COLO668 (cell line): ENCODE measurements around the gene FOXRED1.
A peak's percentile ranks its signal among the peaks of the same experiment; 100 is the strongest.
"Not testable (repeated sequence)": the region's sequence is repeated elsewhere in the genome, so short reads cannot be mapped to it uniquely, and the experiment has no call there.

Experiments used
- DNase-seq: peaks from one replicate; lab custom pipeline; 2025; ENCODE audit not compliant: unreplicated experiment; lab: John Stamatoyannopoulos, UW

The FOXRED1 gene

DNA sequence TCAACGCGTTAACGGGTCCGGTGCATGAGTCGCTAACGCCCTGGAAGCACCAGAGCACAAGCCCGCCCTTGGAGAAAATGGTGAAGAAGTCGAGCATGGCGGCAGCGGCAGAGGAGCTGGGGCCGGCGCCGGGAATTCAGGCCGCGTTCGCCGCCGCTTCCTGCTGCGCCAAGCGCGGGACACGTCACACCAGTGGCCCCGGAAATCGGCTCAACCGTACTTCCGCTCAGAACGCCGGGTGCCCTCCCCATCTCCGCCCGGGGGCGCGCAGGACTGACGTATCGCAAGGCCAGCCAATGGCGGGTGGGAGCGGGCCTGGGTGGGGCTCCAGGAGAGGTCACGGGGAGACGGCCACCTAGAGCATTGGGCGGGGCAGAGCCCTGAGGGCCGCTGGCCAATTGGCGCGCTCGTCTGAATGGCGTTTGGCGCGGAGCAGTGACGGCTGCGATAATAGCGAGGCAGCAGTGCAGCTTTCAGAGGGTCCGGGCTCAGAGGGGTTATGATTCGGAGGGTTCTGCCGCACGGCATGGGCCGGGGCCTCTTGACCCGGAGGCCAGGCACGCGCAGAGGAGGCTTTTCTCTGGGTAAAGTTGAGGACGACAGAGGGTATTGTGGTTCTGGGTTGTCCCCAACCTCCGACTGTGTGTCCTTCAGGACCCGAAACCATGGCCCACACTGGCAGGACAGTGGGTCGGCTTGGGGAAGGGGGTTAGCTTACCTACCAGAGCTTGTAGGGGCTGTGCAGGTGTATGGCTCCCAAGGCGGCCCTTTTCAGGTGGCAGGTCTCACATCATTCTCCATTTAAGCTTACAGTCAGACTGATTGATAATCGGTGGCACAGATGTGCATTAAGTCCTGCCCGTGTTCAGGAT lies at the start of gene FOXRED1, which contains the start of gene SRPRA:
TSS of gene FOXRED1 (plus strand) at position 447 of the 872 bp plus-strand sequence. CDS start at position 500, 53 bp downstream.
TSS of gene SRPRA (minus strand) at position 188 of the 872 bp plus-strand sequence. CDS start at position 97, 91 bp downstream.
- peak; percentile 99 for DNase-seq

DNA sequence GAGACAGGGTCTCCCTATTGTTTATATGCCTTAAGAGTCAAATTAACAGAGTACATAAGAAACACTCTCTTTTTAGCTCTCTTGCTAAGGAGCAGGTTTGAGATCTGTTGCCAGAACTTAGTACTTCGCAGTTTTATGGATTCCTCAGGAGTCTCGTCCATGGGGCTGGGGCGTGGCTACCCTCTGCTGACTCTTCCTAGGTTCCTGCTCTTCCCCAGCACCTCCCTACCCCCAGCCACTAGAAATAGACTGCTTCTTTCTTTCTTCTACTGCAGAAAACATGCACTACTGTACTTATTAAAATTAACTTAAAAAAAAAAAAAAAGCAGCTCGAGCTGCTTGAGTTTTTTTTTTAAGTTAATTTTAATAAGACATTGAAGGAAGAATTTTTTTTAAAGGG lies 49.4 kb upstream of the FOXRED1 start:
- no peak for DNase-seq

DNA sequence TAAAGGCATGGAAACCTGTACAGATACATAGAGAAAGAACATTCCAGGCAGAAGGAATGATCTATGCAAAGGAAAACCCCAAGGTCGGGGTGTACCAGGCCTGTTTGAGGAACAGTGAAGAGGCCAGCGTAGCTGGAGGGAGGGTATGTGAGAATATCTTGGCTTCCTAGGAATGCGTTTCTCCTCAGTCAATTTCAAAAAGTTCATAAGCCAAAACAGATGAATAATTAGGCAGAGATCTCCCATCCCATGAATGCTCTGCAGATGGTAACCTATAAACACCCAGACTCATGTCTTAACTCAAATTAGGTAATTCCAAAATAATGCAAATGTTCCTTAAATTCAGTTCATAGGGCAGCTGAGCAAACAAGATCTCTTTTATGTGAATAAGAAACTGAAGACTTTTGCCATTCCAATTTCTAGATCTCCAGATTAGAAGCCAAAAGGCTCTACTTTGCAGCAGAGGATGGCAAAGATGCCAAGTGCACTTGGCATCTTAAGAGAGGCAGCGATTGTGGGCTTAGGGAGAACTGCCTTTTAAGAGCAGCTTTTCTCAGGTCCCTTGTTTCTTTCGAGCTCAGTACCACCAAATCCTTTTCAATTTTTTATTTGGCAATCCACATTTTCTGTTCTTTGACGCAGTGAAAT lies 44.2 kb upstream of the FOXRED1 start:
- DNase-seq, result no peak

DNA sequence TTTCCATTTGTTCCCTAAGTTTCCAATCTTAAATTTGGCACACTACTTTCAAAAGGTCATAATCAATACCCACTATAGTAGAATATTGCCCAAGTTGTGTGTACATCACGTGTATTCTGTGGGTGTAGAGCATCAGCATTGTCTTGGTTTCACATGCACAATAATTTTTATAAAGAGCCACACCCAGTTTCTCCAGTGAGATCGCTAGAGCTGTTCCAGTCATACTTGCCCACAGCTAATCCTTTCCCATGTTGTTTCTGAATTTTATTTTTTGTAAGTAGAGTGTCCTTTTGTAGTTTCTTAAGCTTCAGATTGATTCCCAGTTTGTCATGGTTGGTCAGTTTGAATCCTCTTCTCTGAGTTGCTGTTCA lies 43.7 kb upstream of the FOXRED1 start:
- no peak for DNase-seq

DNA sequence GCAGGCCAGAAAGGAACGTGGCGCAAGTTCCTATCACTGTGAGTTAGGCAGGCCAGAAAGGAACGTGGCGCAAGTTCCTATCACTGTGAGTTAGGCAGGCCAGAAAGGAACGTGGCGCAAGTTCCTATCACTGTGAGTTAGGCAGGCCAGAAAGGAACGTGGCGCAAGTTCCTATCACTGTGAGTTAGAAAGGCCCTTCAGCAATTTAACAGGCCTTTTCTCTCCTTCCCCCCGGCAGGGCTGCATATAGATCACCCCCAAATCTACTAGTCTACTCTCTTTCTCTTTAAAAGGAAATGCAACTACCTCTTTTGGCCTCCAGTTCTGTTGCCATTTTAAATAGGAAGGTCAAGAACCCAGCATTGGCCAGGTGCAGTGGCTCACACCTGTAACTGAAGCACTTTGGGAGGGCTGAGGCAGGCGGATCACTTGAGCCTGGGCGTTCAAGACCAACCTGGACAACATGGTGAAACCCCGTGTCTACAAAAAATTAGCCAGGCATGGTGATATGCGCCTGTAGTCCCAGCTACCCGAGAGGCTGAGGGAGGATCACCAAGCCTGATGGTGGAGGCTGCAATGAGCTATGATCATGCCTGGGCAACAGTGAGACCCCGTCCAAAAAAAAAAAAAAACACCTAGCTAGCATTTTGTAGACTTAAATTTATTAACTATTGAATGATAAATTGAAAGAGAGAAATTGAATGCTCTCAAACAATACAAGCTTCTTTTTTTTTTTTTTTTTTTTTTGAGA lies 42.4 kb upstream of the FOXRED1 start:
- DNase-seq, result no peak

DNA sequence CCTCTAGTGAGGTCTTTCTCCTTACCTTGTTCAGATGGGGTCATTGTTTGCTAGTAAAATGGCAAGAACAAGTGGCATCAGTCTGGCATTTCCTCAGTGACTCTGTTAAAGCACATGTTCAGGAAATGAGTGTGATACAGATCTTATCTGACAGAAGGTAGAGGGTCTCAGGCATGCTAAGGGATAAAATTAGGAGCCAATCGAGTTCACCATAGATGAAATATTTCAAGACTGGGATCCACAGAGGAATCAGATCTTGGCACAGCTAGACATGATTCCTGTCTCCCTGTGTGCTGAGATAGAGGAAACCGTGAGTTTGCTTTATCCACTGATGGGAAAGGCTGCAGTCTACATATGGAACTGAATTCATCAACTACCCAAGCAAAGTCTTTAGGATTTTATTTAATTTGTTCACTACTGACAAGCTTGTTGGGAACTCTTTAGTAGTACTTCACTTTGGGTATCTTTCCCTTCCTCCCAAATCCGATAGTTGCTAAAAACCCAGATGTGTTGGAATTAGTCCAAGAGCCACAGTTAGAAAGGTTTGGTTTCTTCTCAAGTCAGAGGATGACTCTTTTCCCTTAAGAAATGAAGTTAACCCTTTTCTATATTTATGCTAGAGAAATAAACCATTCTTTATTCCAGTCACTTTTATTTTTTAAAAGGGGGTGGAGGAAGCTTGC lies 39.0 kb upstream of the FOXRED1 start:
- no peak for DNase-seq

DNA sequence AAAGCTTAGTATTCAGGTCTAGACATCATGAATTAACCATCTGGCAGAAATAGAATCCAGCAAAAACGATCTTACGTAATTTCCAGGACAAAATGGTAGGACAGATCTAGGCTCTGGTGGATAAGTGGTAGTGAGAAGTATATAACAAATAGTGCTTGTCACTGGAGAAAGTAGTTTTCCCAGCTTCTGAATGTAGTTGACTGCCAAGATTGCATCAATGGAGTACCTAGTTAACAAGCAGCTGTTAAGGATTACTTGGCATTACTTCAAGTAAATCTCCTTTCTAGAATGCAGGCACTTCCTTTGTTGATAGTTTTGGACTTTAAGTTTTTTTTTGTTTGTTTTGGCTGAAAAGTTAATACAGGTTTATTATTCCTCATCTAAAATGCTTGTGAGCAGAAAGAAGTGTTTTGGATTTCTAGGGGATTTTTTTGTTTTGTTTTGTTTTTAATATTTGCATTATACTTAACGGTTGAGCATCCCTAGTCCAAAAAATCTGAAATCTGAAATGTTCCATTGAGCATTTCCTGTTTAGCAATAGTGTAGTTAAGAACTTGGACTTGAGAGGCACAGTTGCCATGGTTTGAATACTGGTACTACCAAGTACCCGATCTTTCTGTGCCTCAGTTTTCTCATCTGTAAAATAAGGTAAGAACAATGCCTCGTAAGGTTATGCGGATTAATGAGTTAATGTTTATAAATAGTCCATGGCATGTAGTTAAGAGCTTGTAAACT lies 37.1 kb upstream of the FOXRED1 start:
- DNase-seq, result no peak

DNA sequence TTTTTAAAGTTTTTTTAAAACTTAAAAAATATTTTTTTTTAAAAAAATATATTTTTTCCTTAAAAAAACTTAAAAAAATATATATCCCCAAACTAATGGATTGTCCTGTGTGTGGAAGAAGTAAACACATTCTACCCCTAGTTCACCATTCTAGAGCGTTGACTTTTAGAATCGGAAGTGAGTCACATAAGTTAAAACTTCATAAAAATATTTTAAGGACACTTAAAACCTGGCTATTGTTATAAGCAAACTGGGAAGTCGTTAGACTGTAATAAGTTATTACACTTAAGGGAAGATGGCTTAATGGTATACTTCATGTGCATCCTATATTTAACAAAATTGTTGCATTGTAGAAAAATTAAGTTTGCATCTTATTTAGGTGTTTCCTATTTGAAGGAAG lies 36.3 kb upstream of the FOXRED1 start:
- DNase-seq, result no peak

DNA sequence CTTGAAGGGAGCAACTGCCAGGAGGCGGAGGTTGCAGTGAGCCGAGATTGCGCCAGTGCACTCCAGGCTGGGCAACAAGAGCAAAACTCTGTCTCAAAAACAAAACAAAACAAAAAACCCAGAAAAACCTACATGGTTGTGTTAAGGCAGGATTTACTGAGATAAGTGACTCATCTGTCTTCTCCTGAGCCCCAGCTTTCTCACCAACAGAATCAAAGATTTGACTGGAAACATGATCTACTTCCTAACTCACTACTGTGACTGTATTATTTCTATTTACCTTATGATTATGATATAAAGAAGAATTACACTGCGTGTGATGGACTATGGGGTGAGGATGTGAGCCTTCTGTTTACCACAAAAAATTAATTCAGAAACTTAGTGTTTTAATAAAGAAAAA lies 35.6 kb upstream of the FOXRED1 start:
- DNase-seq, result no peak

DNA sequence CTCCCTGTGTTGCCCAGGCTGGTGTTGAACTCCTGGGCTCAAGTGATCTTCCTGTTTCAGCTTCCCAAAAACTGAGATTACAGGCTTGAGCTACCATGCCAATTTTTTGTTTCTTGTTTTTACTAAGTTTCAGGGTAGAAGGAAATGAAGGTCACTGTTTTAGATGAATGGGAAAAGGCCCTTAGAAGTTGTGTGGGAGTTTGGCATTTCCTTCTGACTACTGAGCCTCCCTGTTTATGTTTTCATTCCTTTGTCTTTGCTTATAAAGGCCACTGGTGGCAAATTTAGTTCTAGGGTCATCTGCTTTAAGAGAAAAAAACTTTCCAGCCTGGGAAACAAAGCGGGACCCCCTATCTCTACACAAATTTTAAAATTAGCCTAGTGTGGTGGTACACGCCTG lies 22.3 kb upstream of the FOXRED1 start:
- DNase-seq, result no peak

DNA sequence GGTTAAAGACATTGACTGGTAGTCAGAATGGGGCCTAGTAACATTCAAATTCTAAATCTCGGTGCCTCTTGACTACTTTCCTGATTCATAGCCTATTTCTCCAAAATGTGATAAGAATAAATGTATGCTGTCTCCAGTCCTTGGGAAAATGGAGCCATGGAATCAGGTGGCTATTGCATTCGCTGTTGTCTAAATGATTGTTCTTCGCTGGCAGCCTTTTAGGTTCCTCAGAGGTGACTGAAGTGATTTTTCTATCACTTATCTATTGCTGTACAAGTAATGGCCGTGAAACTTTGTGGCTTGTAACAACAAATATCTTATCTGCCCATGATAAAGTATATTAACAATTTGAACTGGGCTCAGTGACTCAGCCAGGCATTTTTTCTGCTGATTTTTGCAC lies 15.7 kb upstream of the FOXRED1 start:
- DNase-seq, result no peak

DNA sequence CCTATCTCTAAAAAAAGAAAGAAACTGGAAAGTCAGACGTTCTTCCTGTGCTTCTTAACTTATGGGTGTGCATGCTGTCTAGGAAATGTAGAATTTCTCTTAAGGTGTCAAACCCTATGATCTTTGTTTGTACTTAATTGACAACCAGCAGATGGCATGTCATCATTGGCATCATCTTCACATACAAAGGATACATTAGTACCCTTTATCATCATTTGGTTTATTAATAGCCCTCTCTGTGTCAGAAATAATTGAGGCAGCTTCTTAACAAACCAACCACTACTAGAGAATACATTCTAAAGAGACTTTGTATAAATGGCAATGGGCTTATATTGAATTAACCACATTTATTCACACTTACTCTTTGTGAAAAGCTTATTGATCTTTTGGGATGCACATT lies 14.1 kb upstream of the FOXRED1 start:
- no peak for DNase-seq

DNA sequence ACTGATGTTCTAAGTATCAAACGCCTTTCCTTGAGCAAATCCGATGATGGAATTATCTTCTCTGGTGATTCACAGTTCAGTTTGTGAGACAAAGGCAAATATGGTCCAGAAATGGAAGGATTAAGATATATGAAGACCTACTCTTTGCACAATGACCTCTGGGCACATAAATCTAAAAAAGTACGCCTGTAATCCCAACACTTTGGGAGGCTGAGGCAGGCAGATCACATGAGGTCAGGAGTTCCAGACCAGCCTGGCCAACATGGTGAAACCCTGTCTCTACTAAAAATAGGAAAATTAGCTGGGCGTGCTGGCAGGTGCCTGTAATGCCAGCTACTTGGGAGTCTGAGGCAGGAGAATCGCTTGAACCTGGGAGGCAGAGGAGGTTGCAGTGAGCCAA lies 13.4 kb upstream of the FOXRED1 start:
- DNase-seq, result not testable (repeated sequence)

DNA sequence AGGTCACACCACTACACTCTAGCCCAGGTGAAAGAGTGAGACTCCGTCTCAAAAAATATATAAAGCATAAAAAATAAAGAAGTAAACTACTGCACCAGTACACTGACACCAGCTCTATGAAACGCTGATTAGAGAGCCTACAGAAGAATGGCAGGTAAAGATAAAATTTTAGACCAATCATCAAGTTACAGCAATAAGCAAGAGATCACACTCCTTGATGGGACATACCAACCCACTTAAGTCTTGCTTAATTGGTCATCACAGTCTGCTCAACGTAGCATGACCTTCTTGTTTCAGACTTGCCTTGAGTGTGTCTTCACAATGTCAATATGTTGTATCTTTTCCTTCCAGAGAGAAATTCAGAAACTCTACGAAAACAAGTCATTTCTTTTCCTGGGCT lies 12.7 kb upstream of the FOXRED1 start:
- DNase-seq, result no peak

DNA sequence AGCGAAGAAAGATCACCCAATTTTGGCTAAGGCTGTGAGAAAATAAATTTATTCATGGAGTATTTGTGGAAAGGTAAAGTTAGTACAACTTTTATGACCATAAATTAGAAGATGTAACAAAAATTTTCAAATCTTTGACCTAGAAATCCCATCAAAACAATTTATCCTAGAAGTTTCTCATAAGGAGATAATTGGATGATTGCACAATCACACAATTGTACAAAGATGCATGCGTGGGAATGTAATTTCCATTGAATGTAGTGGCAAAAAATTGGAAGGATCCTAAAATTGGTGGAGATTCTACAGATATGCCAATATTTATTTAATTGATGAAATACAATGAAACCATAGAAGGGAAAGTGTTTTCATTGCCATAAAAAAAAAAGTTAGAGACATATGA lies 11.8 kb upstream of the FOXRED1 start:
- no peak for DNase-seq

DNA sequence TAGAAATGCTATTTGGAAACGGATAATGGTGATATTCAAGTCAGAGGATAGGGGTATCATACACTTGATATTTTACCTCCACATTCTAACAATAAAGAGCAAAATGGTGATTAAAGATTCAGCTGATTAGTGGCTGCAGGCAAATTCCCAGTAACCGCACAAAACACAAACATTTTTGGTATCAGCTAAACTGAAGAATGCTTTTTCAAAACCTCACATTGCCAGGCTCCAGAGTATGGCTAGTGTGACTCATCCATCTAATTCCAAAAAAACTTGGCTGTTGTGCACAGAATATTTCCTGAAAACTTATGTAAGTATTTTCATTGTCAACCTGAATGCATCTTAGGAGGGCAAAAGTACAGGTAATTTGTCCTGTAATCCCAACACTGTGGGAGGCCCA lies 11.2 kb upstream of the FOXRED1 start:
- no peak for DNase-seq

DNA sequence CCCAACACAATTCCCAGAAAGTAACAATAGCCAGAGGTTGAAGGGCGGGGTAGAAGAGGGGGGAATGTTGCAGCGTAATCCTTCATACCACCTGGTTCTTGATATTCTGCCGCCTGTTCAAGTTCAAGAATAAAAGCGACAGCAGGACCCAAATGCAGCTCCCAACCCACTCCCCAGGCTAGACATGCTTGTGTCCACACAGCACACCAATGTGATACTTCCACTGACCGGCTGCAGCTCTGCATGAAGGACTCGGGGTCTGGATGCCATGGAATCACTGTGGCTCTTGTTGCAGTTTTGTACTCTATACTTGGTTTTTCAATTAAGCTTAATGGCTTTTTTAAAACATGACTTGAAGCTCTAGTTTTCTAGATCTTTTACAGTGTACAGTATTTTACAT lies 6.7 kb upstream of the FOXRED1 start:
- no peak for DNase-seq

DNA sequence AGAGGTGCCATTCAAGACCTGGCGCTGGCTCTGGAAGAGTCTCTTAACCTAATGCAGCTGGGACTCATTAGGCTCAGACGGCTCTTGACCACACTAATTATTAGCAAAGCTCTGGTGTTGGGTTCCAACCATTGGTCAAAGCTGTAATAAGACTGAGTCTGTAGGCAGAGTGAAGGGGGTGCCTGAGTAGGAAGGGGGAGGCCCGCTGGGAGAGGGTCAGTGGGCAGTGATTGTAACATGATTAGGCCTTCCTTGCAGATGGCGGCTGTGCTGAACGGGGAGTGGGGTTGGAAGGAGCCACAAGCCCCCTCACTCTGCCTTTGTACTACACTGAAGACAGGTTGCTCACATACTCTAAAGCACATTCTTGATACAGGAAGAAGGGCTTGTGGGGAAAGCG lies 5.5 kb upstream of the FOXRED1 start:
- no peak for DNase-seq

DNA sequence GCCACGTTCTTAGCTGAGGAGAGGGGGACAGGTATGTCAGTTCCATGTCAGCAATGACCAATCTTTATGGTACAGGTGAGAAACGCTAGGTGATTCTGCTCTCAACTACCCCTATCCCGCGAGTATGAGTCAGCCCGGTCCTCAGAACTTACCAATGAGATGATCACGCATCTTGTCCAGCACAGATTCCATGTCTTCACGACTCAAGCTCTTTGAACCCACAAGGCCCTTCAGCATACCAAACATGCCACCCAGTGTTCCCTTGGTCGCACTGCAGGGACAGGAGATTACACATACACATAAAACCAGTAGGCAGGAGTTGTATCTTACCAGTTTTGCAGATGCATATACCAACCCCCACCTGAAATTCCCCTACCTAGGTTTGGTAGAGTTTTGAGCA lies 3.1 kb upstream of the FOXRED1 start:
- no peak for DNase-seq

DNA sequence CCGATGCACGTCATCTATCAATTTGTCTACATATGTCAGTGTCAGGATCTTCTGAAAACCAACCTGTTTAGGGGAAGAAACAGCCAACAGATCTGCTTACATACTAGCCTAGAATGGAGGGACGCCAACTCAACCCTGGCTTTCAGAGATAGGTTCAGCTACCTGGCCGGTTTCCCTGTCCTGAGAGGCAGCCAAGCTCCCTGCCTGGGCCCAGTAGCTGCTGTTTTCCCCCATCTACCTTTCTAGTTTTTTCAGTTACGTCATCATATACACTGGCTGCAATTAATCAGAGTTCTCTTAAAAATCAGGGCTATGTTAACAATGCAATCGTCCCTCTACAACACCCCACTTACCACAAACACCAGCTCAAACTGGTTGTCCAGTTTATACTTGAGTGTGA lies 1.3 kb upstream of the FOXRED1 start:
- no peak for DNase-seq

DNA sequence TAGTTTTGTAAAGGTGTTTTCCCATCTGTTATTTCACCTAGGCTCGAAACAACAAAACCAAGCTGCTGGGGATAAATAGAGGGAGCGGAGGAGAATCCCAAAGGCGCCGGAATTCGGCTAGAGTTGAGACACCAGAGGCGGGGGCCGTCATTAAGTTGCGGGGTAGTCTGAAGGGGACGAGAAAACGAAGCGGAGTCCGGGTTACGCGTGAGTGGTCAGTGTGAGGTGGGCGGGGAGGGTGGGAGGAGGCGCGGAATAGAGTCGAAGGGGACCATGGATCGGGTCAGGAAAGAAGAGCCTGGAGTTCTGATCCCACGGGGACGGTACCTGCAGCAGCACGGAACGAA lies 620 bp upstream of the FOXRED1 start:
- peak; percentile 55 for DNase-seq
